GM12892 (cell line): ENCODE measurements around the gene SHC3.

Experiments
- DNase-seq: peaks from one replicate; pipeline ENCODE4 v3.0.0; 2011; ENCODE audit not compliant: insufficient read length
- FAIRE-seq: peaks from 2 replicates; lab custom pipeline; 2011; peaks lifted over from hg19 to GRCh38; lab: Jason Lieb, UNC
- POLR2A ChIP-seq: IDR thresholded peaks from 2 replicates; pipeline ENCODE4 v1.6.1; 2011; ENCODE audit warnings: low read depth, low read length, control low read depth
- POLR2AphosphoS5 ChIP-seq: IDR thresholded peaks from 2 replicates; pipeline ENCODE4 v1.6.1; 2011; ENCODE audit warnings: low read depth, low read length, control low read depth
- TAF1 ChIP-seq: IDR thresholded peaks from 2 replicates; pipeline ENCODE4 v1.6.1; 2011; ENCODE audit warnings: low read depth, mild to moderate bottlenecking, control low read depth, low read length, borderline replicate concordance

Gene SHC3

DNA sequence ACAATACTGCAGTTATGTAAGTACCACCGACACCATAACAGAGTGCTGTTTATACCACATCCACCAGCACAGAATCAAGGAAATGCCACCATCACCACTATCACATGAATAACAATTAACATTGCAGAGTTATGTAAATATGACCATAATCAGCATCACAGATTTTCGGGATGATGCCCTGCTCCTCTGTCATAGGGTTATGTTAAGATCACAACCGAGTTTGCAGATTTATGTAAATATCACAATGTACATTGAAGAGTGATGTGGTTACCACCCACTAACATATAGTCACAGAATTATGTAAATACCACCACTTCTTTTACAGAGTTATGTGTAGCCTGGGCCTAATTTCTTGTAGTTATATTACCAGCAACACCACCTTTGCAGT, 61.8 kb downstream of the SHC3 start:
- DNase-seq, result no peak
- FAIRE-seq, result no peak
- TF ChIP-seq POLR2AphosphoS5 (no peak), TAF1 (no peak), POLR2A (no peak)

- no peak for TF ChIP-seq POLR2AphosphoS5
- TF ChIP-seq POLR2A, result no peak
- no peak for TF ChIP-seq TAF1
- DNase-seq (no peak), FAIRE-seq (no peak)
Measured at GRCh38 chr9:89116064-89116804, 62.4 kb downstream of the SHC3 start.

GRCh38 chr9:89115426-89115825, 63.2 kb downstream of the SHC3 start:
- TF ChIP-seq TAF1, result no peak
- TF ChIP-seq POLR2A, result no peak
- TF ChIP-seq POLR2AphosphoS5, result no peak
- DNase-seq (no peak), FAIRE-seq (no peak)

- DNase-seq, result no peak
- TF ChIP-seq POLR2AphosphoS5 (no peak), TAF1 (no peak), POLR2A (no peak)
- no peak for FAIRE-seq
Measured at GRCh38 chr9:89114741-89115140, 63.9 kb downstream of the SHC3 start.

DNA sequence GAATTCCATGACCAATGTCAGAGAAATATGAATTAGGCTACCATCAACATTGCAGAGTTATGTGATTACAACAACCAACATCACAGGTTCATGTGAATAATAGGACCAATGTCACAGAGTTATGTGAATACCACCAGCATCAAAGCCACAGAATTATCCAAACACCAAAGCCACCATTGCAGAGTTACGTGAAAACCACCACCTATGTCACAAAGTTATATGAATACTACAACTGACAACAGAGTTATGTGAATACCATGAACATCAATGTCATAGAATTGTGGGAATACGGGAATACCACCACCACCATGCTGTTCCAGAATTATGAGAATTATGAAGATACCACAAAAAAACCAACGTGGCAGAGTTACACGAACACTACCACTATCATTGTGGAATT, 64.8 kb downstream of the SHC3 start:
- TF ChIP-seq TAF1 (no peak), POLR2AphosphoS5 (no peak), POLR2A (no peak)
- FAIRE-seq (no peak), DNase-seq (no peak)

DNA sequence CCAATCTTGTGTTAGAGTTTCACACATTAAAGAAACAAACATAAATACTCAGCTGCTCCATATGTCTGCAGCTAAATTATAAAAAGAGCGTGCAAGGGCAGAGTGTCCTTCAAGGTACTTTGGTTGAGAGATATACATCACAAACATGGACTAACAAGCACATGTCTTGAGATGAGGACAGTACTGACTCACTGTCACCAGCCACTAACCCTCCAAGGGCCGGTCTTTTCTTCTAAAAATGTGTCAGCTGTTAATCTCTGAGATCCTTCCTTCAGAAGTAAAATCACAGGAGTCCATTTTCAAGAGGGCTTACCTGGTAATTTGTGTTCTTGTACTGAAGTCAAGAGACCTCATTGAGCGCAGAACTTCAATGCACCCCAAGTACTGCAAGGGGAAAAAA, 66.4 kb downstream of the SHC3 start:
- FAIRE-seq (no peak), DNase-seq (no peak)
- TF ChIP-seq TAF1, result no peak
- no peak for TF ChIP-seq POLR2AphosphoS5
- no peak for TF ChIP-seq POLR2A

- TF ChIP-seq TAF1 (no peak), POLR2A (no peak)
- no peak for DNase-seq
- FAIRE-seq, result no peak
Measured at GRCh38 chr9:89109666-89110065, 69.0 kb downstream of the SHC3 start.

GRCh38 chr9:89107406-89107805, 71.2 kb downstream of the SHC3 start:
- FAIRE-seq, result no peak
- DNase-seq, result no peak
- TF ChIP-seq POLR2A, result no peak
- TF ChIP-seq TAF1, result no peak
- no peak for TF ChIP-seq POLR2AphosphoS5

DNA sequence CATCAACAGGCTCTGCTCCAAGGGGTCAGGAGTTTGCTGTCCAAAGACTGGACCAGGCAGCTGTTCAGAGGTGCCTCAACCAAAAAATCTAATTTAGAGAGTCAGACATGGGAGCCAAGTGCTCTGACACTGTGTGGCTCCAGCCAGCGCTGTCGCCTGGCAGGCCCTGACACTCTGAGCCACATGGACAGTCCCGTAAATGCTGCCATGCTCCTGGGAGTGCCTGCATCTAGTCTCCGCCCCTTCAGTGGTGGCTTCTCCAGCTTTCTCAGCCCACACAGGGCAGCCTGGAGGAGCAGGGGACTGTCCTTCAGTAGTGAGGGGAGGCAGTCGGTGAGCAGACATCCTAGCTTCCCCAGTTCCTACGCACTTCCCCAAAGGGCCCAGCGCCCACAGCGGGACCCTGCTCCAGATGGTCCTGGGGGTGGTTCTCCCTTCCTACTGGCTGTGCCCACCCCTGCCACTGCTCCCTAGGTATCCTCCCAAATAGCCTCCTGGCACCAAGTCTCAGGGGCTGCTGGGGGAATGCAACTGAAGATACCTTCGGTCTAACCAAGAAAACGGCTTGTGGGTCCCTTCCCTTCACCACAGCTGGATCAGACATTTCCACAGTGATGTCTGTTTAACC, 72.3 kb downstream of the SHC3 start:
- no peak for DNase-seq
- FAIRE-seq, result no peak
- TF ChIP-seq POLR2A, result no peak
- no peak for TF ChIP-seq TAF1
- no peak for TF ChIP-seq POLR2AphosphoS5

DNA sequence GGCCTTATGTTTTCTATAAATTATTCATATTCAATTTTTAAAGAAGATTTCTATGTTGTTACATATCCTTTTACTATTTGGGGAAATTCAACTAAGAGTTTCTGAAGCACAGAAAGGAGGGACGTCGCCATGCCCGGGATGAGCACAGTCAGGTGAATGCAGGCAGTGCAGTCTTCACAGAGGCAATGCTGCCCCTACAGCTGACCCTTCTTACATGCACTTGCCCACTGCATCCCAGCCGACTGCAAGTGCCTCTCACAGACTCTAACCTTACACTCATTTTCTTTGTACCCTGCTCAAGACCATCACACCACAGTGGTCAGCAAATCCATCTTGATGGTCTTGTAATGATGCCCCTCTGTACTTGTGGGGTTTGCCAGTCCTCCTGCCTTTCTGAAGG, 73.8 kb downstream of the SHC3 start:
- DNase-seq (no peak), FAIRE-seq (no peak)
- TF ChIP-seq POLR2A, result no peak
- TF ChIP-seq TAF1, result no peak
- no peak for TF ChIP-seq POLR2AphosphoS5

- DNase-seq (no peak), FAIRE-seq (no peak)
- TF ChIP-seq POLR2AphosphoS5 (no peak), POLR2A (no peak), TAF1 (no peak)
Measured at GRCh38 chr9:89097219-89097618, 81.4 kb downstream of the SHC3 start.

DNA sequence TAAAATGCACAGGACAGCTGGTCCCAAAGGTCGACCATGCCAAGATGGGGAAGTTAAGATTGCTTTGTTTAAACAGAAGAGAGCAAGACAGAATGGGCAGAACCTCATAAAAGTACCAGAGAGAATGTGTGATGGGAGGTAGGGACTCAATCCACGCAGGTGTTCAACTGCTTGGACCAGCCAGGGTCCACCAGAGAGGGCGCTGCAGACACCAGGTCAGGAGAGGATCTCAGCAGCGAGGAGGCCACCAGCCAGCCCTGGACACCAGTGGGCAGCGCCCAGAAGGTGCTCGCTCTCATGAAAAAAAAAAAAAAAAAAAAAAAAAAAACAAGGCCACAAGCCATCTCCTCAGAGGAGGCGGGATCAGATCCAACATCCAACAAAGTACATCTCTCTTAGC, 81.8 kb downstream of the SHC3 start:
- DNase-seq (no peak), FAIRE-seq (no peak)
- TF ChIP-seq POLR2AphosphoS5, result no peak
- TF ChIP-seq POLR2A, result no peak
- no peak for TF ChIP-seq TAF1
